B cell (primary cell): ENCODE data around the gene WDR7. TPM values are rescaled to one million over a fixed set of nuclear protein-coding genes. Genes with fewer than 3 reads are reported as not detected.

Source experiments
- ATAC-seq: fragments of 200-7000 bp; cut with Tn5 transposase; one replicate; pipeline ENCODE4 v1.10.0; 2021; ENCODE audit warnings: low read depth, mild to moderate bottlenecking, moderate number of reproducible peaks, moderate library complexity
- CTCF ChIA-PET: fragments of 350-600 bp; sonication (Branson Sonifier 250); formaldehyde crosslinking; loops from one replicate; lab custom pipeline; 2021; ENCODE audit warnings: antibody characterized with exemption, inconsistent platforms; lab: Charles Lee
- POLR2A ChIA-PET: fragments of 350-600 bp; sonication (Branson Sonifier 250); formaldehyde crosslinking; loops from one replicate; lab custom pipeline; 2021; ENCODE audit warnings: antibody characterized with exemption; lab: Charles Lee
- DNase-seq: peaks from one replicate; pipeline ENCODE4 v3.0.0; 2013
- H2AFZ ChIP-seq: 2 replicates; pipeline ENCODE4 v1.6.1; 2012; ENCODE audit warnings: mild to moderate bottlenecking, low read depth, low read length; ENCODE audit not compliant: insufficient read depth, poor library complexity, severe bottlenecking
- H3K27ac ChIP-seq, 2 donors: 1 replicate in 1 of 2; 2 replicates in 1 of 2; pipeline ENCODE4 v1.5.1; 2012 to 2013; ENCODE audit warnings: low read length in 2 of 2, mild to moderate bottlenecking in 2 of 2, moderate library complexity in 1 of 2
- H3K27me3 ChIP-seq, 4 experiments: fragments of 200-600 bp in 1 of 4; sonication (generic) in 1 of 4; replicated peaks in 1 of 4; 1 replicate in 2 of 4; 2 replicates in 2 of 4; pipeline versions ENCODE4 v1.6.1 to v1.7.0; 2013 to 2016; ENCODE audit warnings: low read length in 3 of 4, mild to moderate bottlenecking in 2 of 4, mixed read lengths in 1 of 4, moderate library complexity in 1 of 4; ENCODE audit not compliant: insufficient read depth in 4 of 4, control insufficient read depth in 3 of 4; ENCODE audit errors: control extremely low read depth in 1 of 4
- H3K36me3 ChIP-seq, 2 experiments: replicated peaks in 1 of 2; 1 replicate in 1 of 2; 2 replicates in 1 of 2; pipeline versions ENCODE4 v1.6.1 to v1.7.1; 2013; ENCODE audit warnings: low read length in 1 of 2; ENCODE audit not compliant: insufficient read depth in 2 of 2, control insufficient read depth in 1 of 2; ENCODE audit errors: control extremely low read depth in 1 of 2, extremely low read depth in 1 of 2
- H3K4me1 ChIP-seq, 2 donors: fragments of 200-600 bp in 1 of 2; sonication (generic) in 1 of 2; 1 replicate in 1 of 2; 2 replicates in 1 of 2; pipeline versions ENCODE4 v1.5.1 to v1.6.1; 2013 to 2017; ENCODE audit warnings: low read length in 2 of 2; ENCODE audit not compliant: control insufficient read depth in 2 of 2, insufficient read depth in 2 of 2
- H3K4me2 ChIP-seq: replicated peaks from 2 replicates; pipeline ENCODE3; 2012; ENCODE audit warnings: mild to moderate bottlenecking, low read depth, low read length; ENCODE audit not compliant: poor library complexity, severe bottlenecking
- H3K4me3 ChIP-seq, 5 experiments: fragments of 200-600 bp in 1 of 5; sonication (generic) in 1 of 5; 1 replicate in 3 of 5; 2 replicates in 2 of 5; pipeline versions ENCODE4 v1.5.1 to v1.7.0; 2011 to 2016; ENCODE audit warnings: low read length in 4 of 5, mild to moderate bottlenecking in 4 of 5, low read depth in 2 of 5, control low read depth in 1 of 5, moderate library complexity in 1 of 5; ENCODE audit not compliant: insufficient read depth in 1 of 5; ENCODE audit errors: control extremely low read depth in 1 of 5, extremely low read depth in 1 of 5
- H3K79me2 ChIP-seq: fragments of 200-600 bp; sonication (generic); one replicate; pipeline ENCODE4 v1.6.0; 2016; ENCODE audit warnings: low read length; ENCODE audit not compliant: control insufficient read depth, insufficient read depth
- H3K9ac ChIP-seq: fragments of 200-600 bp; sonication (generic); 2 replicates; pipeline ENCODE4 v1.6.1; 2017; ENCODE audit warnings: mild to moderate bottlenecking, low read length, moderate library complexity
- H3K9me3 ChIP-seq, 3 donors: one replicate each; pipeline versions ENCODE4 v1.6.1 to v1.7.1; 2013; ENCODE audit warnings: low read length in 2 of 3; ENCODE audit not compliant: control insufficient read depth in 2 of 3, insufficient read depth in 1 of 3; ENCODE audit errors: control extremely low read depth in 1 of 3
- H4K20me1 ChIP-seq: 2 replicates; pipeline ENCODE4 v1.6.0; 2012; ENCODE audit warnings: mild to moderate bottlenecking, low read length; ENCODE audit not compliant: insufficient read depth, control insufficient read depth, poor library complexity, severe bottlenecking
- H3K27ac Mint-ChIP-seq: one replicate; pipeline ENCODE4 v1.8.0; 2021; ENCODE audit warnings: mixed read lengths
- H3K27me3 Mint-ChIP-seq: one replicate; pipeline ENCODE4 v1.8.0; 2021; ENCODE audit warnings: mixed read lengths
- H3K4me1 Mint-ChIP-seq: one replicate; pipeline ENCODE4 v1.8.0; 2021; ENCODE audit warnings: mixed read lengths
- H3K4me3 Mint-ChIP-seq: one replicate; pipeline ENCODE4 v1.8.0; 2021; ENCODE audit warnings: mixed read lengths
- H3K9me3 Mint-ChIP-seq: one replicate; pipeline ENCODE4 v1.8.0; 2022; ENCODE audit warnings: mixed read lengths; ENCODE audit not compliant: insufficient read depth
- CTCF ChIP-seq: fragments of 200-600 bp; IDR thresholded peaks from one replicate; pipeline ENCODE4 v1.8.0; 2022; ENCODE audit warnings: antibody characterized with exemption, mild to moderate bottlenecking
- EZH2 ChIP-seq: IDR thresholded peaks from 2 replicates; pipeline ENCODE4 v1.6.1; 2012; ENCODE audit warnings: borderline replicate concordance, low read depth, mild to moderate bottlenecking, moderate library complexity, low read length; ENCODE audit not compliant: insufficient read depth, poor library complexity, severe bottlenecking
- WGBS: methylation state at CpG from one replicate; pipeline ENCODE4 v1.1.5; 2013; ENCODE audit warnings: missing lambda C conversion rate; ENCODE audit not compliant: insufficient coverage; 5-methylcytosine and 5-hydroxymethylcytosine counted together
- intact Hi-C: fragments of 100-400 bp; cut with micrococcal nuclease; formaldehyde crosslinking; loops from one replicate; pipeline ENCODE4 v1.10.0; 2022
- polyA plus RNA-seq: library from polyadenylated mRNA; depleted of rRNA; stranded (reverse); fragments of >200 nt; gene quantifications from 2 replicates; pipeline ENCODE4 v1.2.3, GENCODE V29; 2012
- total RNA-seq, 2 donors: library from RNA; stranded (reverse); fragments of 120-200 nt in 1 of 2; gene quantifications; 1 replicate in 1 of 2; 2 replicates in 1 of 2; pipeline versions ENCODE4 v1.2.3 to v1.2.4, GENCODE V29; 2013 to 2022

WDR7 gene
- total and polyA plus RNA-seq, 2 donors (not counting 1 experiment from before 2014, with no cell fraction given): 5.5 to 45.0 TPM

DNA sequence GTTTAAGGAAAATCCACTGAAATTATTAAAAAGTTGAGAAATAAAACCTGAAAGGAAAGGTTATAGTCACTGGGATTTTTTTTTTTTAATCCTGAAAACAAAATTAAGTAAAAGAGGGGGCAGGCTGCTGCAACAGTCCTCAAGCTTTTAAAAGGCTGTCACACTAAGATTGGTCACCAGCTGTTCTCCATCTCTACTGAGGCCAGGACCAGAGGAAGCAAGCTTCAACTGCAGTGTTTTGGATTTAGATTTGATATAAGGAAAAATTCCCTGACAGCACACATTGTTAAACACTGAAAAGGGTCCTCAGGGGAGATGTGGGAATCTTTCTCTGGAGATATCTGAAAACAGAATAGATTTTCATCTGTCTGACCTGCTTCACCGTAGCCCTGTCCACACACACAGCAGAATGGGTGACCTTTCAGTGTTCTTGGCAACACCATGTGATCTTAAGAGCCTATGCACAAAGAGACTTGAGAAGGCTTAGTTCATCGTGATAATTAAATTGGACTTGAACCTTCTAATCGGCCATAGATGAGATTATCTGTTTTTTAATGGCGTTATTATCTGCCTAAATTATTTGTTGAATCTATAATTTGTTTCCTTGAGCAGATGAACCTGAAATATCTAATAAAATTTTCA lies 363.7 kb downstream of the WDR7 start:
- TF ChIP-seq EZH2: no peak
- TF ChIP-seq CTCF: no peak
- POLR2A ChIA-PET: interaction anchor here (0.7 kb wide), 1 partner anchor 1694 kb away, joined by 3 read pairs; no protein-coding TSS in a partner anchor
- Mint-ChIP-seq H3K27ac (no peak overlapping the region), H3K9me3 (no peaks in the 10 kb centered on the region), H3K4me1 (peaks cover 33% of the 10 kb centered on the region), H3K4me3 (no peak overlapping the region), H3K27me3 (no peaks in the 10 kb centered on the region)
- no peaks in the 10 kb centered on the region for H4K20me1 ChIP-seq
- CTCF ChIA-PET: no interaction called here
- no peaks in the 10 kb centered on the region for H3K27me3 ChIP-seq
- peaks cover 0 to 2% of the 10 kb centered on the region in 2 experiments for H3K36me3 ChIP-seq
- no peak for DNase-seq
- intact Hi-C loops: no loop called here
- H3K9me3 ChIP-seq: no peaks in the 10 kb centered on the region
- no peak overlapping the region for H3K4me3 ChIP-seq
- H2AFZ ChIP-seq: no peak overlapping the region
- H3K27ac ChIP-seq: no peak overlapping the region
- H3K4me1 ChIP-seq: peaks cover 27 to 28% of the 10 kb centered on the region in 2 donors
- H3K79me2 ChIP-seq: no peaks in the 10 kb centered on the region
- no peak overlapping the region for H3K4me2 ChIP-seq
- WGBS: 78% methylated on average over 1 of the region's 4 CpGs
- ATAC-seq: no peak
- H3K9ac ChIP-seq: no peak overlapping the region

GRCh38 chr18:57015451-57015850 lies 364.3 kb downstream of the WDR7 start:
- ATAC-seq: no peak
- Histone ChIP-seq H3K27me3 (no peaks in the 10 kb centered on the region), H3K36me3 (no peaks in the 10 kb centered on the region), H4K20me1 (no peaks in the 10 kb centered on the region), H3K79me2 (no peaks in the 10 kb centered on the region), H2AFZ (no peak overlapping the region), H3K4me1 (peaks cover 27 to 28% of the 10 kb centered on the region in 2 donors), H3K27ac (no peak overlapping the region), H3K4me3 (no peak overlapping the region), H3K4me2 (no peak overlapping the region), H3K9ac (no peak overlapping the region), H3K9me3 (no peaks in the 10 kb centered on the region)
- TF ChIP-seq CTCF: no peak
- H3K27me3 Mint-ChIP-seq: no peaks in the 10 kb centered on the region
- intact Hi-C loops: no loop called here
- no peak overlapping the region for H3K27ac Mint-ChIP-seq
- no peak for DNase-seq
- WGBS: 85% methylated on average over 4 of the region's 7 CpGs
- ChIA-PET POLR2A (no interaction called here), CTCF (no interaction called here)
- H3K4me1 Mint-ChIP-seq: peaks cover 33% of the 10 kb centered on the region
- no peaks in the 10 kb centered on the region for H3K9me3 Mint-ChIP-seq
- H3K4me3 Mint-ChIP-seq: no peak overlapping the region
